CD4-positive, alpha-beta T cell treated with Interferon alpha-2 for 1 hour (primary cell): ENCODE measurements around the gene CD52.
"Not testable (repeated sequence)": the region's sequence is repeated elsewhere in the genome, so short reads cannot be mapped to it uniquely, and the experiment has no call there.

ENCODE experiments used
- DNase-seq, 2 donors: peaks; one replicate each; pipeline ENCODE4 v3.0.0-alpha.2; 2020 to 2022

Gene CD52

DNA sequence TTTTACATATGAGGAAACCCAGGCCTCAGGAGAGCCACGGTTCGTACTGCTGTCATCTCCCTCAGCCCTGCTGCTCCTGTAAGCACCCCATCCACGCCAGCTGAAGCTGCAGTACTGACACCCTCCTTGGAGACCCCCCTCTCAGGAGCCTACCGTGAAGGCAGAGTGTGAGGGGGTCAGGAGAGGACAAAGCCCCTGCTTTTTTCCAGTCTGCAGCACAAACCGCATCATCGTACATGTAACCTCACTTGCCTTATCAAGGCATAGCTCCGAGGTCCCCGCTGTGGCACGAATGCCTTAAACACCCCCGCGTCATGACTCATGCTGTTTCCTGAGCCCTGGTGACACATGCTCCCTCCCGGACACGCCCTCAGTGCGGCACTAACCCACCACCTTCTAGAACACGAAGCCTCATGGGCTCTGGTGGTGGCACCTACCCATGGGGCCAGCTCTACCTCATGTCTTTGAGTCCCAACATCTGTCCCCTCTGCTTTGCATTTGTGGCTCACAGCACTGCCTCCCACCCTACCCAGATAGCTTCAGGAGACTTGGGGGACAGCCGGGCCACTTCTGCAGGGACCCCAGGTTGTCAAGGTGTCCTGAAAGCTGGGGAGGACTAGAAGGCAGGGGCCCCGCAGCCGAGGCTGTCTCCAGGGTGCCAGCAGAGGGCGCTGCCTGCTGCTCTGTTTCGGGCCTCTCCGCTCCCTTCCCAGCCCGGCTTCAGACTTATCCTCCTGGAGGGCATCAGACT lies 33.0 kb upstream of the CD52 start:
- peak; percentile 90 to 92 for DNase-seq

DNA sequence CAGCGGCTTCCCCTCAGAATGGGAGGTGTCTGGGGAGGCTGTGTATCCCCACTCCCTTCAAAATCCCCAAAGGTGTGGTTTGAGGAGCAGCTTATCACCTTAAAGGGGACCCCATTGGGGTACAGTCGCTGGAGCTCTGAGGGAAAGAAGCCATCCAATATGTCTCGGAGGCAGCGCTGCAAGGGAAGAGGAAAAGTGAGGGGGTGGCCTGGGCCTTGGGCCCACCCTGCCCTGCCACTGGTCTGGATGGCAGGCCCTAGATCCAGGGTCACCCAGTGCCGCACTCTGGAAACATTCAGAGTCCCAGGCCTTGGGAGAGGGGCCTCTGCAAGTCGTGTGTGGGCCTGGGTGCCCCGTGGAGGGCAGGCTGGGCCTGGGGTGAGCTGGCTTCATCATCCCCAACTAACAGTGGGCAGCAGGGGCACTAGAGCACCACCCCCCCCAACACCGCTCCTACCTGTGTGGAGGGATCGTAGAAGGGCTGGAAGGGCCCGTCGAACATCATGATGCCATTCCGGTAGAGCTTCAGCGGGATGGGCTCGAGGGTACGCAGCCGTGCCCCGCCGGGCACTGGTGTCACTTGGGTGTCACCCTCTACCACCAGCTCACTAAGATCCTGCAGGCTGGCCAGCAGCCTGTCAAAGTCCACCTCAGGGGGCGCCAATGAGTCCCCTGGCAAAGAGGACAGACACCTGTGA lies 32.2 kb upstream of the CD52 start:
- peak; percentile 26 to 45 for DNase-seq

DNA sequence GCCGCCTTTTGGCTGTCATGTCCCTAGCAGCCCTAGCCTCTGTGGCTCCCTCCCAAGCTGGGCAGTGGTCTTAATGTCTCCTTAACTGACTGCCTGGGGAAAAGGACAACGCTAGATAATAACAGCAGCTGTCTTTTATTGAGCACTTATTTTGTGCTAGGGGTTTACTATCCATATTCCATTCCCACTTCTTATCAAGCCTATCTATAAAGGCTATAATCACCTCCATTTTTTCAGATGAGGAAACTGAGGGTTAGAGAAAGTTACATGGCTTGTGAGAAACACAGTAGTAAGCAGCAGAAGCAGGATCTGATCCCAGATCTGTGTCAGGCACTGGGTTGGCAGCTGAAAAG lies 31.7 kb upstream of the CD52 start:
- no peak for DNase-seq

DNA sequence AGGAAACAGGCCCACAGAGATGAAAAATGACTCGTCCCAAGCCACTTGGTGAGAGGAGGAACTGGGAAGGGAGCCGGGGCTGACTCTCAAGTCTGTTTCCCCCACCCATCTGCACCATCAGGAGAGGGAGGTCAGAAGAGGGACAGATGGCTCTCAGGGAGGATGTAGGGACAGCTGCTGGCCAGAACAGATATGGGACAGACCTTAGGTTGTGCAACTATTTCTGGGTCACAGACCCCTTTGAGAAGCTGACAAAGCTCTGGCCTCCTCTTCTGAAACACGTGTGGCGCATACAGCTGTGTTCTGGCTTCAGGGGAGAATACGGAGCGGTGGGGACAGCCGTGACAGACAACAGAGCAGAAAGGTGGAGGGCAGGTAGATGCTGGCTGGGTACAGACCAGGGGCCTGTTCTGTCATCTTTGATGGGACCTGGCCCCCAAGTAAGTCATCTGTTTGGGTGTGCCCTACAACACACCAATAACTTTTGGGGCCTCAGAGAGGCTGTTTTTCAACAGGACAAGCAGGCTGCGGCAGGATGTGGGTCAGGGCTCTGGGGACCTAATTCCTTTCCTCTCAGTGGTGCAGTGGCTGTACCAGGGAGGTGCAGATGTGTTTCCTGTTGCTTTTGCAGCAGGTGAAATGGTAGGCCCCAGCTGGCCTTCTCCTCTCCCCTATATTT lies 30.6 kb upstream of the CD52 start:
- DNase-seq = peak; percentile 66 to 78

DNA sequence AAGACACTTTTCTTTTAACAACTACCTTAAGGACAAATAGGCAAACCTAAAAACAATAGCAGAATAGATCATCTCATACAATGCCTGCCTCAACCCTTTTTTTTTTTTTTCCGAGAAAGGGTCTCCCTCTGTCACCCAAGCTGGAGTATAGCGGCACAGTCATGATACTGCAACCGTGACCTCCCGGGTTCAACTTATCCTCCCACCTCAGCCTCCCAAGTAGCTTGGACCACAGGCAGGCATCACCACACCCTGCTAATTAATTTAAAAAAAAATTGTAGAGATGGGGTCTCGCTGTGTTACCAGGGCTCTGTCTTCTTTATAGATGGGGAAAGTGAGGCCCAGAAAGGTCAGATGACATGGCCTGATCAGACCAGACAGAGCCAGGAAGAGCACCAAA lies 29.9 kb upstream of the CD52 start:
- DNase-seq = no peak

DNA sequence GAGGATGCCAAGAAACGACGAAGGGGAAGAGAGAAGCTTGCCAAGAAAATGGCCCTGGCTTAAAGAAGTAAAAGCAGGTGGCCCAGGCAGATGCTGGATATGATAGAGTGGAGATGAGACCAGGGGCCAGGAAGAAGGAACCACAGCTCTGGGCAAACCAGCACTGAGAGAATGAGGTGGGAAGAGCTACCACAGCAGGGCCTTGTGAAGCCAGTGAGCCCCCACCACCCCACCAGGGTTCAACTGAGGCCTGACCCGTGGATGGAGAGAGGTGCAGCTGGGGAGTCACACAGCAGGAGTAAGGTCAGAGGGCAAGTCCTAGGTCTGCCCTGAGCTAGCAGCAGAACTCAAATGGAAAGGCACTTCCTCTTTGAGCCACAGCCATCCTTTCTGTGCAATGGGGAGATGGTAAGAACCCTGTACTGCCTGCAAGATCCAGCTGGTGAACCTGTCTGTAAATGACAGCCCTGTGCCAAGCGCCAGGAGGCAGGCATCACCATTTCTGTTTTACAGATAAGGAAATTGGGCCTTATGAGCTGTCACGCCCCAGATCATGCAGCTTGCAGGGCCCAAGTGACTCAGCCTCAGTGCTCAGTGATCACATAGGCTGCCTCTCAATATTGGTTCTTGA lies 29.3 kb upstream of the CD52 start:
- DNase-seq = peak; percentile 41 to 51

DNA sequence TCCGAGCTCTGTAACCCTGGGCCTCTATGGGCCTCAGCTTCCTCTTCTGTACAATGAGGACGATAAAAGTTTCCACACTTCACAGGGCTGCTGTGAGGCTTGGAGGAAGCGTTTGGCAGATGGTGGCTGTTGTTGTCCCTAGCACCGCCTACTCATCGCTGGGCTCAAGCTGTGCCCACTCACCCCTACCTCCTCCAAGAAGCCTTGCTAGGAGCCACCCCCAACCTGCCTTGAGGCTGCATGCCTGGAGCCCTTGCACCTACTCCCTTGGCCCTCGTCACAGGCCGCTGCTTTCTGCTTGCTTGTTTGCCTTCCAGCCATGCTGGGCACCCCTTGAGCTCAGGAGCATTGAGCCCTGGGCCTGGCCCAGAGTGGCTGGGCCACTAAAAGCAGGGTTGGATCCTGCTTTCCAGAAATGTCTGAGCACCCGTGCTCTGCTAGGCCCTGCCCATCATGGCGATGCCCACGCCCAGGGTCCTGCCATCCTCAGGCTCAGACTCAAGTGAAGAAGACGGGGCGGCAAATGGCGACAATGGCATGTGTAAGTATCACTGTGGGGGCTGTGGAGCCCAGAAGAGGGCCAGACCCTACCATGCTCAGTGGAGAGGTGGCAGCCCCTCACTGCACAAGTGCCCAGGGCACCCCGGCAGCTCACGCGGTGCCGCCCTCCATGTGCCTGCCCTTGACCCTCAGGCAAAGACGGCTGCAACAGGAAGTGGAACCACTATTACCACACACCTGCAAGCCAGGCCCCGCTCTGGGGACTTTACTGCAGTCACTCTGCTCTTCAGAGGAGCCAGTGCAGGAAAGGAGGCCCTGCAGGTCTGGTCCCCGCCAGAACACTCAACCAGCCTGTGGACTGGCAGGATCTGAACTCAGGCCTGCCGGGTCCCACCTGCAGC lies 28.3 kb upstream of the CD52 start:
- peak; percentile 50 to 76 for DNase-seq

DNA sequence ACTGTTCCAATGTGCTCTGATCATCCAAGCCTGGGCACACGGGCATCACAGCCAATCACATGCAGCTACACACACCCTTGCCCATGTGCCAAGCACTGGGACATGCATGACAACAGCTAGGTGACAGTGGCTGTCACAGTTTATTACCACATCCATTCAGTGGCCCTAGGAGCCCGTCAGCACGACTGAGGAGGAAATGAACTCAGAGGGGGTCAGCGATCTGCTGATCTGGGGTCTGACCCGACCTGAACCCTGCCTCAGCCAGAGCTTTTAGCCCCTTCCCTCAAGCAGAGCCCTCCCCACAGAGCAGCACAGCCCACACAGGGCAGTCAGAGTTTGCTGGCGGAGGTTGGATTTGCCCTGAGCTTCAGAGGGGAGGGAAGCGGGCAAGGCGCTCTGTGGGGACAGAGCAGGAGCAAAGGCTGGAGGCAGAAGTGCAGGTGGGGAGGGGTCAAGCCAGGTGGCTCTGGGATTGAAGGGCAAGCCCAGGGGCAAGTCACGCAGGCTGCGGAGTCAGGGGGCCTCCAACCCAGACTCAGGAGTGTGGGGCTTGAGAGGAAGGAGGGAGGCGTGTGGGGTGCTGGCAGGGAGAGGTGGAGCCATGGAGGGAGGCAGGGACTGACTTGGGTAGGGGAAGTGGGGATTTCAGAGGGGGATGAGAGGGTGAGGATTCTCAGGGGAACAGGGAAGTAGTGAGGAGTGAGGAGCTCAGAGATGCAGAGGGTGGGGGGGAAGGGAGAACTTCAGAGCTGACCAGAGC lies 27.5 kb upstream of the CD52 start:
- peak; percentile 31 to 37 for DNase-seq

DNA sequence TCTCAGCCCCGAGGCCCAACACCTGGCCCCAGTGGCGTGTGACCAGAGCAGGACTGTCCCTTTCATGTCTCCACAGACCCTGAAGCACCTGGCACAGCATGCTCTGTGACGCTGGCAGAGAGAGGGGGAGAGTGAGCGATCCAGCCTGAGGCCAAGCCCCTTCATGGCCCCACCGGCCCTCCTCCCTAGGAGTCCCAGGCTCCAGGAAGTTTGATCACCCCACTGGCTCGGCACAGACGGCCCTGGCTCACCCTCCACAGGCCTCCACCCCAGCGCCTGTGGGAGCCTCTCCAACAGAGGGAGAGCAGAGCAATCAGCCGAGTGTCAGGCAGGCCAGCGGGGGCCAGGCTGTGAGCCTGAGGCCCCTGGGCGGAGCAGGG lies 26.9 kb upstream of the CD52 start:
- no peak for DNase-seq

DNA sequence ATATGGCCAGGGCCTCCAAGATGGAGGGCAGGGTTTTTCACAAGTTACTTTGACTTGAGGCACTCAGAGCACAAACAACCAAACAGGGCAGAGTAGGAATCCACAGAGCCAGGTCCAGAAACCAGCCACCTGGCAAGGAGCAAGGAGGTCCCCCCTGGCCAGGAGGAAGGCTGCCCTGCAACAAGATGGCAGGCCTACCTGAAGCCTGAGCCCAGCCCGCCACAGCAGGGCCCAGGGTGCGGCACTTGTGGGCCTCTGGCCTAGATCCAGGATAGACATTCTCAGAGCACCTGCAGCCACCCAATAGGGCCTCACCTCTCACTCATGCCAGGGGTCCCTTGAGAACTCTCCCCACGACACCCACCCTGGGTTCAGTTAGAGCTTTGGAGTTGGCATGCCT lies 26.3 kb upstream of the CD52 start:
- DNase-seq = no peak

DNA sequence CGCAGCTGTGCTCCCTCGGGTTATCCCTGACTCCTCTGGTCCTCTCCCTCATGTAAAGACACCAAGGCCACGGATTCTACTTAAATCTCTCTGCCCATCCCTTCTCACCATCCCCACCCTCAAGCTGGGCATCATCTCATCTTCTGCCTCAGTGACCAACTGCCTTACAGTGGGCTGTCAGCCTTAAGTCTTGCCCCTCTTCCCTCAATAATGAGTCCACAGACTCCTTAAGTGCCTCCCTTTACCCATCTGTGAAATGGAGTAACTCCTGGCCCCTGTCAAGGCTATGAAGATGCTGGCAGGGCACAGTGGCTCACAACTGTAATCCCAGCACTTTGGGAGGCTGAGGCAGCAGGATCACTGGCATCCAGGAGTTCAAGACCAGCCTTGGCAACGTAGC lies 25.8 kb upstream of the CD52 start:
- no peak for DNase-seq

DNA sequence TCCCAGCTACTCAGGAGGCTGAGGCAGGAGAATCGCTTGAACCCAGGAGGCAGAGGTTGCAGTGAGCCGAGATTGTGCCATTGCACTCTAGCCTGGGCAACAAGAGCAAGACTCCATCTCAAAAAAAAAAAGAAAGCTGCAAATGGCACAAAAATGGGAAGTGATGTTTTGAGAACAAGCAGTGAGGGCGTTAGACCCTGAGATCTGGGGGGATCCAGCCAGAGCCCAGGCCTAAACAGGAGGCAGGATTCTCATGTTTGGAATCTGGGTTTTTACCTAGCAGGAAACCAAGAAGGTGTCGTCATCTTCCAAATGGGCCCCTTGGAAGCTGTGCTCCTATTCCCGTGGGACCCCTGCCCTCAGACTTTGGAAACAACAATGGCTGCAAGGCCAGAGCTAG lies 25.0 kb upstream of the CD52 start:
- DNase-seq = not testable (repeated sequence)

DNA sequence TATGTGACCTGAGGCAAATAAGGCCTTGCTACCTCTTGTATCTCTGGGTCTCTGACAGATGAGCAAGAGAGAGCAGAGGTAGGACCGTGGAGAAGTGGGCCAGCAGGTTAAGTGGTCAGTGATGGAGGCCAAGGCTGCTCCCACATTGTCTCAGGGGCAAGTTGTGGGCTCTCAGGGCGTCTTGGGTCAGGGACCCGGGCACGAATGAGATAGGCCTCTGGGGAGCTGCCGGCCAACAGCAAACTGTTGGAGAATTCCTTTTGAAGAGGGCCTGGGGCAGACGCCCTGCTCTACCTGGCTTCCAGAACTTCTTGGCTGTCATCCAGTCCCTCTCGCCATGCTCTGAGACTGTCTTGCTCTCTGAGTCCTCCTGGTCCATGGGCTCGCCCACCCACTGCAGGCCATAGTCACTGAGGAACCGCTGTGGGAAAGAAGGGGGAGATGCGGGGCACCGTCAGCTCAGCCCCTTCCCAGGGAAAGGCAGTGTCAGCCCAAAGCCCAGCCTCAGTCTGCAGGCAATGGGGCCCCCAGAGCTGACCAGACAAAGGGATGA lies 23.8 kb upstream of the CD52 start:
- DNase-seq = no peak

DNA sequence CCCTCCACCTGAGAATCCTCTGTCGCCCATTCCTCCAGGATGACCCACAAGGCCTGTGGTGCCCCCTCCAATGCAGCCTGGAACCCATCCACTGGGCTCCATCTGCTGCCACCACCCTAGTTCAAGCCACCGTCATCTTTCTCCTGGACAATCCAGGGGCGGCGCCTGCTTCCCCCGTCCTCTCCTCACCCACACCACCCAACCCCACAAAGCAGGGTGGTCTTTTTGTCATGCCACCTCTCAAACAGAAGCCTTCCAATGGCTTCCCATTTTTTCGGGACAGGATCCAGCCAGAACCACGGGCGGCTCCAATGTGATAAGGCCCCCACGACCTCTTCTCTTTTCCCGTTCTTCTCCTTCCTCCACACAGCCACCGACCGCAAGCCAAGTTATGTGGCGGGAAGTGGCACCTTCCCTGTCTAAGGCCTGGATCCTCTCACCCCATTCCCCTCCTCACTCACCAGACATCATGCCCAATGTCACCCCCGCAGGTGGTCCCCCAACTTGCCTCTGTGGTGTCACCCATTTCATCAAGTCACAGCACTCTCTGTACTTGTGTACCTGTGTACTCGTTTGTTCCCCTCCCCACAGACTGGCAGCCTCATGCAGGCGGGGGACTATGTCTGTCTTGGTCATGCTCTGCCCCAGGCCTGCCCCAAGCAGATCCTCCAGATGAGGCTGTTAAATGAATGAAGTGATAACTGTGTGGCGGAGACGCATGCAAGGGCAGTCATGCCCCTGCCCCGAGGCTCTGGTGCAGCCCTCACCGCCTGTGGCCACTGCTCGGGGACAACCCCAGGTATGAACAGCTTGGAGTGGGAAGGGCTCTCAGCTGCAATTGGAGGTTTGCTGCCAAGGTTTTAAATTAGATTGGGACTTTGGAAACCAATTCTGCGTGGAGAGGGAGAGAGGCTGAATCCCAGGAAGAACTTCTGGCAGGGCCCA lies 22.3 kb upstream of the CD52 start:
- no peak for DNase-seq

DNA sequence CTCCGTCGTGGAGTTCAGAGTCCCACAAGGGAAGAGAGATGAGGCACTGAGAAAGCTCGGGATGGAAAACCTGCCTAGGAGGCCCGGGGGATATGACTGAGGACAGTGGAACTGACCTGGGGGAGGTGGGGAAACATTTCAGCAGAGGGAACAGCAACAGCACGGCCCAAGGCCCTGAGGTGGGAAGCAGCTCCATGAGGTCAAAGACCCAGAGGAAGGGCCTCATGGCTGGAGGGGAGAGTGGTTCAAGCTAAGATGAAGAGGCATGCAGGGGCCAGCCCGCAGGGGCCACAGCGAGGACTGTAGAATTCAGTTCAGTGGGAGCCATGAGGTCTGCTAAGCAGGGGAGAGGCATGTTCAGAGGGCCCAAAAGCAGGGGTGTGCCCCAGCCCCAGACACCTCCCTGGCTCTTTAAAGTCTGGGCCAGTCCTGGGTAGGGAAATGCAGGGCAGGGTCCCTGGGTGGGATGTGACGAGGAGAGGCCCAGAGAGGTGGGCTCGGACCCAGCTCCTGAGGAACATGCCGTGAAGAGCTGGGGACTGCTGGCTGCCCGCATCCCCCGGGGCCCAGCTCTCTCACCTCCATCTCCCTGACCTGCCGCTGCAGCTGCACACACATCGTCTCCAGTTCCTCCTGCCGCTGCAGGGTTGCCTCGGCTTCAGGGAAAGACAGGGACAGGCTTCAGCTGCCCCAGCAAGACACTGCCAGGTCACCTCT lies 21.3 kb upstream of the CD52 start:
- DNase-seq = no peak

DNA sequence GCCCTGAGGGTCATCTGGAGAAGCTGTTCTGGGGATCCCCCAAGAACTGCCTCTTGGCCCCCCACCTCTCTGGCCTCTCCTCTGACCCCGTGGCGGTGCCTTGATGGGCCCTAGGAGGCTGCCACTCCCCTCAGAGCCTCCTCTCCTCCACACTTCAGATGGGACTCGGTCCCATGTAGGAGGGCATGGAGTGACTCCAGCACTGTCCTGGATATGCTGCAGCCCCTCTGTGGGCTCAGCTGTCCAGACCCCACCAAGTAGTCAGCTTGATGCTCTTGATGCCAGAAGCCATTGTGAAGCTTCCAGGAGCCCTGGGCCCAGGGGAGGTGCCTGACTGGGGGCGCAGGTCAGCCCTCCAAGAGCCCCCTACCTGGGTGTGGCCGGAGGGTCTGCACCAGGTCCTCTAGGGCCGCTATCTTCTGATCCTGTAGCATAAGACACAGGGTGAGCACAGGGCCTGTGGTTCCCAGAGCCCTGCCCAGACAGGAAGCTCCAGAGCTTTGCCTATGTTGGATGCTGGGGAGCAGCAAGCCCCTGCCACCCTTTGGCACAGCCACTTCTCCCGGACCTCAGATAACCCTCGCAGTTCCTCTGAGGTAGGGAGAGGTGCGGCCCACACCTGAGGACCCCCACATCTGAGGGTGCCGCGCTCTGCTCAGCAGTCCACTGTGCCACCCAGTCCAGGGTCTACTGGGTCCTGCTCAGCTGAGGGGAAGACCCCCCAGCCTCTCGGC lies 20.5 kb upstream of the CD52 start:
- no peak for DNase-seq

DNA sequence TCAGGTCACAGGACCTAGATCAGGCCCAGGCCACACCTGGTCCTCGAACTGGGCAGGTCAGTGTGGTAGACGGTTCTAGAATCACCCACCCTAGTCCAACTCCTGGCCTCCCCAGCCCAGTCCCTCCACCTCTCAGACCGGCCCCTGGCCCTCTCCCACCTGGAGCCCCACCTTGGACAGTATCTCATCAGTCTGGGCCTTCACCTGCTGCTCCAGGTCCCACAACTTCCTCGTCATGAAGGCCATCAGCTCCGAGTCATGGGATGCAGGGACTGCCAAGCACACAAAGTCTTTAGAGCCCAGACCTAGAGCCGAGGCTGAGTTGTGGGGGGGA lies 20.0 kb upstream of the CD52 start:
- DNase-seq = no peak

DNA sequence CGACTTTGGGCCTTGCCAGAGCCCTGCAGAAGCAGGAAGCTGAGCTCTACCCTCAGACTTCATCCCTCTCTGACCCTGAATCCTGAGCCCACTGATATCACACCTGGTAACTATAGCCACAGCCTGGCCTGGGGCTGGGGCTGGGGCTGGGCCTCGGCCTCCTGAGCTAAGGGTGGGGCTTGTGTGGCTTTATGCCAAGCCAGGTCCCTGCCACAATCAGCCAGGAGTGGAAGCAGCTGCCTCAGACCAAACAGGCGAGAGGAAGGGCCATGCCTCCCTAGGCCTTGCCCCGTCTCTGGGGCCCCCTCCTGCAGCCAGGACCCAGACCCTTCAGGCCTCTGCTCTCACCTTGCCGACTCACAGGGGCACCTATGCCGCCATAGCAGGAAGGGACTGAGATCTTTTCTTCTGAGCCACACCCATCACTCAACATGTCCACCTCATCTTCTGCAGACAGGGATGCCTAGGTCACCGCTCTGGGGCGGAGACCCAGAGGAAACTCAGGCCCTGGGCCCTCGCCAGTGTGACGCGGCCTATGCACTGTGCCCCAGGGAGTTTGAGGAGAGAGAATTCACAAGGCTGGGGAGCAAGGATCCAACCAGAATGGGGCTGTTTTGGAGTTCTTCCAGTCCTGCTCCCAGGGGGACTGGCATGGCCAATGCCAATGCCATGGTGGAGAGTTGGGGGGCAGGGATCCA lies 17.0 kb upstream of the CD52 start:
- DNase-seq = no peak
